GM19452 (cell line): ENCODE data around the gene PALD1.

Experiments used
- ATAC-seq: cut with Tn5 transposase; IDR thresholded peaks from one replicate; pipeline ENCODE4 v1.9.1; 2021; ENCODE audit not compliant: unreplicated experiment

Gene PALD1

GRCh38 chr10:70504521-70505358, 26.2 kb downstream of the PALD1 start:
- ATAC-seq, result no peak

- no peak for ATAC-seq
Observed at GRCh38 chr10:70505908-70506307, 27.3 kb downstream of the PALD1 start.

GRCh38 chr10:70507966-70508365, 29.4 kb downstream of the PALD1 start:
- ATAC-seq, result no peak

DNA sequence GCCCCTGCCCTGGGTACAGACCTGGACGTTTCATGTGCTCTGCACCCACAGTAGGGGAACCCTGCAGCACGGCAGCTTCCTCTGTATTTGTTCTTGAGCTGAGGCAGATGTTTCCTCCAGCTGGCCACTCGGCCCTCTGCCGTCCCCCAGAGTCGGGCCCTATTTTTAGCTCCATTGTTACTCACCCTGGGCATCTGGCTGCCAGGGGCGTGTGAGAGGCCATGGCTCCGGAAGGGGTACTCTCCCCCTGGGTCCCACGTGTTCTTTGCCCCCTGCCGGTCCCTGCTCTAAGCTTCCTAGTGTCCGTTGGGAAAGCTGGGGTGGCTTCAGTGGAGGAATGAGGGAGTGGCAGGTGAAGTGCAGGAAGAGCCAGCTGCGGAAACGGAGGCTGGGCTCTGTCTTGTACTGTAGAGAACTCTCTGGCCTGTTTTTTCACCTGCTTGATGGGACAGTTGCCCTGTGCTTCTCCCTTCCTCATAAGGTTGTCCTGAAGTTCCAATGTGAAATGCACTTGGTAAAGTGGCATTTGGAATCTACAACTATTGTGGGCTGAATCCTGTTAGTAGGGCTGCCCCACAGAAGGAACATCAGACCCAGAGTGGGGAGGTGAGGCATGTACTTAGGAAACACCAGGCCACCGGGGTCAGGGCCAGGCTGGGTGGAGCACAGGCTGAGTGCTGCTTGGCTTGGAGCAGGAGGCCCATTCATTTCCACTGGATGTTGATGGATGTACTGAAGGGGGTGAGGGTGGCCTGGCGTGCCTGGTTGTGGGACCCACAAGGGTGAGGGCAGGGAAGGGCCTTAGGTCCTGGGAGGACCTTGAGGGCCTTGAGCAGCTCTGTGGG, 30.6 kb downstream of the PALD1 start:
- no peak for ATAC-seq

DNA sequence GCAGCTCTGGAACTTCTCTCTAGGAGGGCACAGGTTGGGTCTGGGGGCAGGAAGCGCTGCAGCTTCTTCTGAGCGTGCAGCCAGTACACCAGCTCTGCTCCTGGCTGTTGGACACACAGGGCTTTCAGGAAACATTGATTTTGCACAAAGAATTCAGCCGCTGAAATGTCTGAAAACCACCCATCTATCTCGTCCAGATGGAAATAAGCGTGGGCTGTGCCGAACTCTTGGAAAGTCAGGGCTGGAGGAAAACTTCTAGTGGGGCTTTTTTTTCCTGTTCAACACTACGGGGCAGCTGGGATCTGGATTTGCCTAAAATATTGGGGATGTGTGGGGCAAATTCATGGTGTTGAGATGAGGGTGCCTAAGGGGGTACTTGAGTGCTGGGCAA, 31.2 kb downstream of the PALD1 start:
- no peak for ATAC-seq

DNA sequence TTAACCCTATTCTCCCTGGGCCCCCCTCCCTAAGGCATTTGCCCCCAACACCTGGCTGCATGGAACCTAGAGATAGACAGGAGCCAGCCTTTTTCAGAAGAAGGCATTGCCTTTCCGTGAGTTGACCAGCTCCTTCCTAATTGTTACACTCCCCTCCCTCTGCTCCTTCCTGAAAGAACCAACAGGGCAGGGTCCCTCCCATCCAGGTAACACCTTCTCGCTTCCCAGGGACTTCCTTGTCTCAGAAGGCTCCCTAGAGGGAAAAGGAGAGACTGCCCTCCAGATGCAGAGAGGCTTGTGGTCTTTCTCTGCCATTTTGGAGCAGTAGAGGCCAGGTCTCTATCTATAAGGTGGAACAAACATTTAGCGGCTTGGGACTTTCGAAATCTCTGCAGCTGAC, 31.9 kb downstream of the PALD1 start:
- no peak for ATAC-seq

DNA sequence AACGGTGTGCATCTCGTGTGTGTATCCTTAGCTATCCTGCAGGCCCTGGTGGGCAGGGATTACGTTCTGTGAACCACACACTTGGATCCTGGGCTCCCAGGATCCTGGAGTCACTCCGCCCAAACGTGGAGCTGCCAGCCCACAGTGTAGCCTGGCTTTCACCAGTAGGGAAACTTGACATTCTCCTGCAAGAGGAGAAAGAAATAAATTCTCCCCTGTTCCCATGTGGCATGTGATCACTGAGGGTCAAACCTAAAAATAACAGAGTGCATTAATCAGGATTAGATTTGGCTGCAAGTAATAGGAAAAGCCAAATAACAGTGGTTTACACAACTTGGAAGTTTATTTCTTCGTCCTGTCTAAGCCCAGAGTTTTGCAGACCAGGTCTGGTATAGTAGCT, 32.3 kb downstream of the PALD1 start:
- ATAC-seq, result no peak

DNA sequence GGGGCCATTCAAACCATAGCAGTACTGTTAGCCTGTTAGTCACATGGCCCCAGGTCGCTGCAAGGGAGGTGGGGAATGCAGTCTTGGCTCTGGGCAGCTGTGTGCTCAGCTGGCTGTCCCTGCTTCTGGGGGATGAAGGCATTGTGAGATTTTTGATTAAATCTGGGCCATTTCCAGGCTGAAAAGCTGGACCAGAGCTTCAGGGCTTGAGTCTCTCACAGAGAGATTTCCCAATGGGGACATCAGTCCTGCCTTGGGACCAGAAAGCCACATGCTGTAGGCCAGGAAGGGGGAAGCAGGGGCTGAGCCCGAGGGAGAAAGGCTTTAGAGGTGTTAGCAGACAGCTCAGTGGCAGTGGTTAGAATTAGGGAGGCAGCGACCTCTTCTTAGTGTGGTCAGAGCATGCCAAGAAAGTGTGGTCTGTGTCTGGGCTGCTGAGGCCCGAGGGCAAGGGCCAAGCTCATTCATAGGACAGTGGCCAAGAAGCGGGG, 33.6 kb downstream of the PALD1 start:
- ATAC-seq, result no peak

- ATAC-seq, result peak; percentile 95
Observed at GRCh38 chr10:70513848-70514309, 35.3 kb downstream of the PALD1 start.

GRCh38 chr10:70514591-70514990, 36.0 kb downstream of the PALD1 start:
- no peak for ATAC-seq

- ATAC-seq, result no peak
Observed at GRCh38 chr10:70515035-70515667, 36.6 kb downstream of the PALD1 start.

GRCh38 chr10:70518695-70519094, 40.1 kb downstream of the PALD1 start:
- no peak for ATAC-seq

- no peak for ATAC-seq
Observed at GRCh38 chr10:70523057-70523456, 44.5 kb downstream of the PALD1 start.

DNA sequence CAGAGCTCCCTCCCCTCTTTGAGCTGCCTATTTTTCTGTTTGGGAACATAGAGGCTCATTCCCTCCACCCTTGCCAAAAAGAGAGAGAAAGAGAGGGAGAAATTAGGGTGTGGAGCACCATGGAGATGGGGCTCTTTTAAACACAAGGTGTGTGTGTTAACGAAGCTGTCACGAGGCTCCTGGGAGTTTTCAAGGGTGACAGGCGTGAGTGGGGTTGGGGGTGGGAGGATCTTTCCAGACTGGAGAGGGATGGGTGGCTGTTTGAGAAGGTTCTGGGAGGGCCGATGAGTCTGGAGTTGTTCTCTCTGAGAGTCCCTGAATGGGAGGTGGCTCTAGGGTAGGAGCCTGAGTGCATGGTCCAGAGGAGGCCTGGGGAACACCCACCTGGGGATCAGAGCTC, 45.0 kb downstream of the PALD1 start:
- ATAC-seq, result no peak

DNA sequence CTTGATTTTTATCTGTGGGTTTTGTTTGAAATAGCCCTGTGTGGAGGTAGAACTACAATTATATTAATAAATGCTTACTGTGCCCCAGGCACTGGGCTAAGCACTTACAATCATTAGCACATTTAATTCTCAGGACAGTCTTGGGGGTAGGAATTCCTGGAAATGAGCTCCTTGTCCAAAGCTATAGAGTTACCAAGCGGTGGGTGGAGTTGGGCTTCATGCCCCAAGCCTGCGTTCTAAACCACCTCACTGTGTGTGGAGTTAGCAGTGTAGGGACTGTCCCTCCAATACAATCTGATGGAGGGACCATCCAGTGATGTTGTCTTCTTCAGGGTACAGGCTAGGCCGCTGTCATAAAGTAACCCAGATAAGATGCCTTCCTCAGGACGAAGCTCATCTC, 49.7 kb downstream of the PALD1 start:
- ATAC-seq, result no peak

- ATAC-seq, result no peak
Observed at GRCh38 chr10:70528741-70529362, 50.3 kb downstream of the PALD1 start.

- ATAC-seq, result no peak
Observed at GRCh38 chr10:70529848-70530247, 51.3 kb downstream of the PALD1 start.

- no peak for ATAC-seq
Observed at GRCh38 chr10:70530315-70530714, 51.7 kb downstream of the PALD1 start.

- ATAC-seq, result no peak
Observed at GRCh38 chr10:70532554-70533188, 54.1 kb downstream of the PALD1 start.

DNA sequence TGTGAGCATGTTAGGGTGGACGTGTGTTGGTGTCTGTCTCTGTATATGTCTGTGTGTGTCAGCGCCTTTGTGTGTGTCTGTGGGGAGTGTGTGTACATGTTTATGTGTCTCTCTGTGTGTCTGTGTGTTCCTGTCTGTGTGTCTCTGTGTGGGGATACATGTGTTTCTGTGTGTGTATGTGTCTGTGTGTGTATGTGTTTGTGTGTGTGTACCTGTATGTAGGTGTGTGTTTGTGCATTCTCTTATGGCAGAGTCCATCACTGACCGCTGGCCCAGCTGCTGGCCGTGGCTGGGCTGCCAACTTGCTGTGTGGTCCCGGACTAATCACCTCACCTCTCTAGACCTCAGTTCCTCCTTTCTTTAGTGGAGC, 54.6 kb downstream of the PALD1 start:
- ATAC-seq, result no peak

DNA sequence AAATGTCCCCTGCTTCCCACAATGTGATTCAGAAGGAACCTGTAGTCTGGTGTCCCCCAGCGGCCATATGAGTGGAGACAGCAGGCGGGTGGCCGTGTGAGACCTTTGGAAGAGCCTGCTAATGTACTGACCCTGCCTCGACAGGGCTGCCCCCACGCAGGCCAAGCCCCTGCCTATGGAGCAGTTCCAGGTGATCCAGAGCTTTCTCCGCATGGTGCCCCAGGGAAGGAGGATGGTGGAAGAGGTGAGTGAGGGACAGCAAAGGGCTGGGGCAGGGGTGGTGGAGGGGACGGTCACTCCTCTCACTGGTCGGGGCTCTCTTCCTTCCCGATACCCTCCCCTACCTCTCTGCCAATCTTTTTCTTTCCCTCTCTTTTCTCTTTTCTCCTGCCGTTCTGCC, 55.7 kb downstream of the PALD1 start:
- ATAC-seq, result no peak
